ENCODE results near the gene DCXR.

The DCXR gene

DNA sequence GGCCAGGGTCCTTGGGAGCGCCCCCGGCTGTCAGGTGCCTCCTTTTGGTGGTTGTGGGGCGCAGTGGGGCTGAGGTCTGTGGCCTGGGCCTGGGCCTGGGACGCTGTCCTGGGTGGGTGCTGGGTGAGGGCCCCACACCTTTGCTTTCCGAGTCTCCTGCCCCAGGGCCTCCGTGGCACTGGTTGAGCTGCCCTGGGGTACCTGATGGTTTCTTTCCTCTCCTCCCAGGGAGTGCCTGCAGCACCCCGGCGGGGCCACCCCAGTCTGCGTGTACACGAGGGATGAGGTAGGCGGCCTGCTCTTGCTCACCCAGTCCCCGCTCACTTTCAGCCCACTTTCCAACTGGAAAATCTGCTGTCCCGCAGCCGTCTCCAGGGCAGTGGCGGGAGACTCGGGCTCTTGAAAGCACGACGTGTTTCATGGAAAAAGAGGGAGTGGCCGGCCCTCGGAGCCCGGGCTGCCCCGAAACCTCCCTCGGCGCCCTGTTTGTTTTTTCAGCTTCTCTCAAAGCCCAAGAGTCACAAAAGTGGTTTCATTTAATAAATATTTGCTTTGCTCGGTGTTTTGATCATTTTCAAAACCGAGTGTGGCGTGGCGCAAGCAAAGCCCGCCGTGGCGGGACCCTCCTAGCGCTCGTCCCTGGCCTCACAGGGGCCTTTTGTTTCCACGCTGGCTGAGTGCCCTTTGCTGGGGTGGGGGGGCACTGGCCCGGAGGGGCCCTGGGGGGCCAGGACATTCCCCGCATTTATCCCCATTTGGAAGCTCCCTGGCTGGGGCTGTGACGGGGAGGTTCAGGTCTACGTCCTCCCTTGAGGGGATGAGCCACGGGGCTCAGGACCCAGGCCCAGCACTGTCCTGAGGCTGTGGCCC lies 42.7 kb downstream of the DCXR start:
- no peak for DNase-seq

DNA sequence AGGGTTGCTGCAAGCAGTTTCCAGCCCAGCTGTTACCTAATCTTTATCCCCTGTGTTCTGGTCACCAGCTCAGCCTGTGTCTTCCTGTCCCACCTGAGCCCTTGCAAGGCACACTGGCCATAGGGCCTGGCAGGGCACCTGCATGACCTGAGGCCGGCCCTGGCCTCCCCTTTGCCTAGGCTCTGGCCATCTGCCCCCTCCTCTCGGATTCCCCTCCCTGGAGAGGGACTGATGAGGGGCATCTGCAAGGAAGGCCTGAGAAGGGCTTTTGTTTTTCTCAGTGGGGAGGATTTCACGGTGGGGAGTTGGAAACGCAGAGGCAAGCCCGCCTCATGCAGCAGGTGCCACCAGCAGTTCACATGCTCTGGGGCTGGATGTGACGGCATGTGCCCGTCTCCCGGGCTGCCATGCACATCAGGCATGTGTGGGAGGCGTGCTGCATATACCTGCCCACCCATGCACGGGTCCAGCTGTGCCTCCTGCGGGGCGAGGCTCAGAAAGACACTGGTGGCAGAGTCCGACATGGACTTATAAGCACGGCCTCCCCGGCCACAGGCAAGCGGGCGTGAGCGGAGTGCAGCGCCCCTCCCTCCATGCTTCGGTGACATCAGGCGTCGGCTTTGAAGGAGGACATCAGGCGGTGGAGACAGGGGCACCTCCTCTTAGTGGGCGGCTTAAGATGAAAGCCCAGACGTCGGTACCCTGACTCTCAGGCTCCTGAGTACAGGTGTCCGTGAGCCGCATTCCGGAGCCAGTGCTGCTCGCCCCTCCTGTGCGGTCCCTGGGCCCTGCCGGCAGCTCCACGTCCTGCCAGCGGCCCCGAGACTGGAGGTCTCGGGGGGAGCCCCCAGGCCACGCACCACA lies 43.5 kb downstream of the DCXR start:
- no peak for DNase-seq

DNA sequence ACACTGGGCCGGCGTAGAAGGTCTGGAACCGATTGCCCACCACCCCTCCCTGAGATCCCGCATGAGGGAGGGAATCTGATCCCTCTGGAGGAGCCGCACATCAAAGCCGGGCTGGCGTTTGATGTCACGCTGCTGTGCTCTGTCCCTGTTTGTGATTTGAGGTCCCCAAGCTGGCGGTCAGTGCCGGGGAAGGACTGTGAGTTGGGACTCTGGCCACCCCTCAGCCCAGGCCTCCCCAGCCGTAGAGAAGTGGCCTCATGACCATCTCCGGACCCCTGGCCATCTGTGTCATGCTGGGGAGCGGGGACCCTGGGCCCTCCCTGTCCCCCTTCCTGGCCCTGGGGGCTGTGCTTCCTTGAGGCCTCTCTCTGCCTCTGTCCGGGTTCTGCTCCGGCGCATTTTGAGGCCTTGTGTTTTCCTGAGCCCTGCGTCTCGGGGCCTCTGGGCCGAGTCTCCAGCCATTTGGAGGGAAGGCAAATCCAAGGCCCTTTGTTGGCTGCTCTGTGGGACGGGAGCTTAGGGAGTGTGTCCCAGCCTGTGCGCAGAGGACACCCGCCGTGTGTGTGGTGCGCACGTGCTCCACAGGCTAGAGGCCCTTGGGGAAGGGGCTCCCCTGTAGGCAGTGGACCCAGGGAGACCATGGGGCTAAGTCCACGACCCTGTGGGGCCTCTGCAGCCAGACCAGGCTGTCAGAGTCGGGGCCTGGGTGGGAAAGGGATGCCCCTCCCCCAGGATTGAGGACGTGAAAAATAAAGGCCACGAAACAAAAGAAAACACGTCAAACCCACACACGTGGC lies 45.0 kb downstream of the DCXR start:
- DNase-seq = no peak

DNA sequence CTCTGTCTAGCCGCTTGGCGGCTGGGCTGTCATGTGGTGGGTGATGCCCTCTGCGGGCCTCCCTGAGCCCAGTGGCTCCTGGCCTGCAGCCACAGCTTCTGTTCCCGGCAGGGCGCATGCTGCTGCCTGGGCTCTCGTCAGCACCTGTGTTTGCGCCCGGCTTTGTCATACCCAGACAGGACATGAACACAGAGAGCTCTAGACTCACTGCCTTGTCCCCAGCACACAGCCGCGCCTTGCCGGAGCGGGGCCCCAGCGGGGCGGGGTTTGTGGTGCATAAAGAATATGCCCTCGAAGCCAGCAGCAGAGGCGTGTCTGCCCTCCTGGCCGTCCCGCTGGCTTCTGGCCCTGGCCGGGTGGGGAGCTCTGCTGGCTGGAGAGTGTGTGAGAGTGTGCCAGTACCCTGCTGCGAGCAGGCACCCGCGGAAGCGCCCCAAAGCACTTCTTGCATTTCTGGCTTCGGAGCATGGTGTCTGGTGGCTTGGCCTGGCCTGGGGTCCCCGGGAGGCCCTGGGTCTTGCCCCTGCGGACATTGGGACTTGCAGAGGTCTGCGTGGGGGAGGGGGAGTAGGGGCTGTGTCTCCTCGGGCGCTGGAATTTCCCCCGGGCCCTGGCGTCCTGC lies 45.7 kb downstream of the DCXR start:
- peak; percentile 53 for DNase-seq

DNA sequence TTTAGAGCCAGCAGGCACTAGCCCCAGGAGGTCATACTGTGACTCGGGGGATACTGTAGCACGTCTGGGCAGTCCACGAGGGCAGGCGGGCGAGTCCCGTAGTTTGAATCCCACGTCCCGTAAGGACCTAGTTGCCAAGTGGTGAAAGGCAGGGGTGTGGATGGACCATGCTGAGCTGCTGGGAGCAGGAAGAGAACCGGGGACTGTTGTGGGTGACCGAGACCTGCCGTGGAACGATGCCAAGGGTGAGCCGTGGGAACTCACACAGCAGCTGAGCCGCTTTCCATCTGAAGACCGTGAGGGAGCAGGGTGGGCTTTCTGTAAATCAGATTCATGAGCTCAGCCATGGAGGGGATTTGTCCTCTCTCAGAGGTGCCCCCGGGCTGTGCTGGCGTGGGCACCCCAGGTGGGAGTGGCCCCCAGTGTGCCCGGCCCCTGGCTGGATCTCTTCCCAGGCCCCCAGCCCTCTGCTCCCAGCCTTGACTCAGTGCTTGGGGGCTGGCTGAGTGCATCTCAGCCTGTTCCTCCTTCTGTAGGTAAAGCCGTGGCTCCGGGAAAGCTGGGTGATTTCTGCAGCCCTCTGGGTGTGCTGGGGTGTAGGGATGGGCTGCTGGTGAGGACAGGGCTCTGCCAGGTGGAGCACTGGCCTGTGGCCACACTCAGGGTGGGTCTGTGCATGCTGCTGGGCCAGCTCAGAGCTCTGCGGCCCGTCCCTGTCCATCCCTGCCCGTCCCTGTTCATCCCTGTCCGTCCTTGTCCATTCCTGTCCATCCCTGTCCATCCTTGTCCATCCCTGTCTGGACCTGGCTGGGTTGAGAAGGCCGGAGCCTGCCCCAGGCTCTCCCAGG lies 46.4 kb downstream of the DCXR start:
- DNase-seq = no peak

DNA sequence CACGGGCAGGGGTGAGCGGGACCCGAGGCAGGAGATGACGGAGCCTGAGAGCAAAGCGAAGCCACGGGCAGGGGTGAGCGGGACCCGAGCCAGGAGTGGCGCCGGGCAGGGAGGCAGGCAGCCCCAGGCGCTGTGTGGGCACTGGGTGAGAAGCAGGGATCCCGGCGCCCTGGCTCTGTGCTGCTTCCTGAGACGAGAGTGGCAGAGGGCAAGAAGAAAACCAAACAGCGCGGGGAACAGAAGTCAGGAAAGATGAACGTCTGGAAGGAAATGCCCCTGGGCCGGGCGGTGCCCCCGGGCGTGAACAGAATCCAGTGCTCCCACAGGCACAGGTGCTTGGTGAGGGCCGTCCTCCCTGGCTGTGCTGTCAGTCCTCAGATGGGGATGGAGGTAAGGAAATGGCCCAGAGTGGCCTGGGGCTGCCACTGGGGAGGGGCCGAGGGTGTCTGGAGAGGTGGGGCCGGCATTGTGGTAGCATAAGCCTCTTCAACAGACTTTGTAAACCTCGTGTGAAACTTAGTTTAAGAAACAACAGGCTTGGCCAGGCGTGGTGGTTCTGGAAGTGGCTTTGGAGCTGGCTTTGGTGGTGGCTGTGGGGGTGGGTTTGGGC lies 50.2 kb downstream of the DCXR start:
- DNase-seq = no peak

DNA sequence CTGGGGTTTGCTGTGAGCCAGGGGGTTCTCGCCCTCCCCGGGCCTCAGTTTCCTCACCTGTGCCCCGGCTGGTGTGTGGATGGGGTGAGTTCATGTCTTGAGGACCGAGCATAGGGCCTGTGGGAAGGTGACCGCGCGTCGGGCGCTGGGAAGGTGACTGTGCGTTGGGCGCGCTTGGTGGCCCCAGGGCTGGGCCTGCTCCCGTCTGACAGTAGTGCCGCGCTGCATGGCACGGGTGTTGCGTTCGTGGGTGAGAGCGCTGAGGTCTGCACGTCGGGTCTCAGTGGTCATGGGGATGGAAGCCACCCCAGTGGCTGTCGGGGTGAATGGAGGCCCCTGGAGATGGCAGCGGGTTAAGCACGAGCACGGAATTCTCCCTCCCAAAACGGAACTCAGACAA lies 50.9 kb downstream of the DCXR start:
- DNase-seq = no peak

All from NCI-H1092 treated with DMSO at 0.1 percent for 48 hours (cell line).